HEK293 (cell line): ENCODE results near the gene HECTD4.

ENCODE experiments used
- GLI4 ChIP-seq: fragments of 450-650 bp; formaldehyde crosslinking; IDR thresholded peaks from 2 replicates; pipeline ENCODE4 v1.5.1; 2016; ENCODE audit warnings: missing biosample characterization, missing genetic modification characterization
- MYNN ChIP-seq: fragments of 450-650 bp; formaldehyde crosslinking; IDR thresholded peaks from 2 replicates; pipeline ENCODE4 v1.5.1; 2016; ENCODE audit warnings: missing biosample characterization, missing genetic modification characterization, borderline replicate concordance
- PRDM4 ChIP-seq: fragments of 450-650 bp; formaldehyde crosslinking; IDR thresholded peaks from 2 replicates; pipeline ENCODE4 v1.5.1; 2017; ENCODE audit warnings: missing biosample characterization, missing genetic modification characterization
- REST ChIP-seq: fragments of 450-650 bp; formaldehyde crosslinking; IDR thresholded peaks from 2 replicates; pipeline ENCODE4 v1.5.1; 2016; ENCODE audit warnings: missing biosample characterization, missing genetic modification characterization
- SP7 ChIP-seq: fragments of 450-650 bp; formaldehyde crosslinking; IDR thresholded peaks from 2 replicates; pipeline ENCODE4 v1.5.1; 2016; ENCODE audit warnings: missing biosample characterization, missing genetic modification characterization
- TSHZ1 ChIP-seq: fragments of 450-650 bp; formaldehyde crosslinking; IDR thresholded peaks from 2 replicates; pipeline ENCODE4 v1.5.1; 2016; ENCODE audit warnings: missing biosample characterization, missing genetic modification characterization, borderline replicate concordance
- YY2 ChIP-seq: fragments of 450-650 bp; formaldehyde crosslinking; IDR thresholded peaks from 2 replicates; pipeline ENCODE4 v1.5.1; 2016; ENCODE audit warnings: missing biosample characterization, missing genetic modification characterization
- ZBTB26 ChIP-seq: fragments of 450-650 bp; formaldehyde crosslinking; optimal IDR thresholded peaks from 2 replicates; pipeline ENCODE3; 2016; ENCODE audit warnings: missing biosample characterization, mild to moderate bottlenecking, missing genetic modification characterization
- ZBTB48 ChIP-seq: fragments of 450-650 bp; formaldehyde crosslinking; IDR thresholded peaks from 2 replicates; pipeline ENCODE4 v1.5.1; 2016; ENCODE audit warnings: missing biosample characterization, missing genetic modification characterization
- ZBTB7A ChIP-seq: fragments of 450-650 bp; formaldehyde crosslinking; IDR thresholded peaks from 2 replicates; pipeline ENCODE4 v1.5.1; 2016; ENCODE audit warnings: low read depth, missing biosample characterization, missing genetic modification characterization
- ZFP37 ChIP-seq: fragments of 450-650 bp; formaldehyde crosslinking; IDR thresholded peaks from 2 replicates; pipeline ENCODE4 v1.5.1; 2016; ENCODE audit warnings: missing biosample characterization, missing genetic modification characterization
- ZNF335 ChIP-seq: fragments of 450-650 bp; formaldehyde crosslinking; conservative IDR thresholded peaks from 2 replicates; pipeline ENCODE4 v1.5.1; 2016; ENCODE audit warnings: missing biosample characterization, missing genetic modification characterization
- ZNF394 ChIP-seq: fragments of 450-650 bp; formaldehyde crosslinking; IDR thresholded peaks from 2 replicates; pipeline ENCODE4 v1.5.1; 2016; ENCODE audit warnings: missing biosample characterization, missing genetic modification characterization, mild to moderate bottlenecking, moderate library complexity, borderline replicate concordance
- ZNF426 ChIP-seq: fragments of 450-650 bp; formaldehyde crosslinking; IDR thresholded peaks from 2 replicates; pipeline ENCODE4 v1.5.1; 2017; ENCODE audit warnings: missing biosample characterization, missing genetic modification characterization, mild to moderate bottlenecking, inconsistent platforms, moderate library complexity
- ZNF501 ChIP-seq: fragments of 450-650 bp; formaldehyde crosslinking; IDR thresholded peaks from 2 replicates; pipeline ENCODE4 v1.5.1; 2016; ENCODE audit warnings: missing biosample characterization, missing genetic modification characterization
- ZNF585B ChIP-seq: fragments of 450-650 bp; formaldehyde crosslinking; IDR thresholded peaks from 2 replicates; pipeline ENCODE4 v1.5.1; 2016; ENCODE audit warnings: missing biosample characterization, missing genetic modification characterization
- ZNF624 ChIP-seq: fragments of 450-650 bp; formaldehyde crosslinking; IDR thresholded peaks from 2 replicates; pipeline ENCODE4 v1.5.1; 2017; ENCODE audit warnings: missing biosample characterization, missing genetic modification characterization
- ZNF626 ChIP-seq: fragments of 450-650 bp; sonication (Bioruptor Pico); formaldehyde crosslinking; IDR thresholded peaks from 2 replicates; pipeline ENCODE4 v1.5.1; 2018; ENCODE audit warnings: missing biosample characterization, missing genetic modification characterization, inconsistent platforms
- ZNF660 ChIP-seq: fragments of 450-650 bp; IDR thresholded peaks from 2 replicates; pipeline ENCODE4 v1.5.1; 2018; ENCODE audit warnings: missing biosample characterization, mild to moderate bottlenecking, missing genetic modification characterization
- ZNF670 ChIP-seq: fragments of 450-650 bp; formaldehyde crosslinking; IDR thresholded peaks from 2 replicates; pipeline ENCODE4 v1.5.1; 2016; ENCODE audit warnings: missing biosample characterization, missing genetic modification characterization, low read depth
- ZNF76 ChIP-seq: fragments of 450-650 bp; formaldehyde crosslinking; IDR thresholded peaks from 2 replicates; pipeline ENCODE4; 2016; ENCODE audit warnings: low read depth, missing biosample characterization, missing genetic modification characterization, borderline replicate concordance
- ZSCAN23 ChIP-seq: fragments of 450-650 bp; formaldehyde crosslinking; IDR thresholded peaks from 2 replicates; pipeline ENCODE4 v1.5.1; 2016; ENCODE audit warnings: missing biosample characterization, missing genetic modification characterization
- ZSCAN30 ChIP-seq: fragments of 450-650 bp; IDR thresholded peaks from 2 replicates; pipeline ENCODE4 v1.5.1; 2018; ENCODE audit warnings: missing biosample characterization, mild to moderate bottlenecking, missing genetic modification characterization, moderate library complexity
- ZSCAN4 ChIP-seq: fragments of 450-650 bp; formaldehyde crosslinking; IDR thresholded peaks from 2 replicates; pipeline ENCODE4 v1.5.1; 2017; ENCODE audit warnings: missing biosample characterization, missing genetic modification characterization
- TF ChIP-seq, protein P1 (sequence below): fragments of 450-650 bp; formaldehyde crosslinking; IDR thresholded peaks from 2 replicates; pipeline ENCODE4 v1.5.1; 2016; ENCODE audit warnings: missing biosample characterization, missing genetic modification characterization

Gene HECTD4

GRCh38 chr12:112409064-112409905 lies 27.1 kb upstream of the HECTD4 start, which contains the start of gene RPL6 (continued):
- peak; percentile 86 for TF ChIP-seq ZFP37
- TF ChIP-seq ZBTB26: peak; percentile 36
- TF ChIP-seq ZNF394 (tag by site-specific recombination): peak; percentile 57; the same call in 1 of the 2 replicates
- TF ChIP-seq ZNF426: no peak
- peak; percentile 80 for TF ChIP-seq SP7 (tag by site-specific recombination)
- no peak for TF ChIP-seq TSHZ1
- TF ChIP-seq, protein P1, sequence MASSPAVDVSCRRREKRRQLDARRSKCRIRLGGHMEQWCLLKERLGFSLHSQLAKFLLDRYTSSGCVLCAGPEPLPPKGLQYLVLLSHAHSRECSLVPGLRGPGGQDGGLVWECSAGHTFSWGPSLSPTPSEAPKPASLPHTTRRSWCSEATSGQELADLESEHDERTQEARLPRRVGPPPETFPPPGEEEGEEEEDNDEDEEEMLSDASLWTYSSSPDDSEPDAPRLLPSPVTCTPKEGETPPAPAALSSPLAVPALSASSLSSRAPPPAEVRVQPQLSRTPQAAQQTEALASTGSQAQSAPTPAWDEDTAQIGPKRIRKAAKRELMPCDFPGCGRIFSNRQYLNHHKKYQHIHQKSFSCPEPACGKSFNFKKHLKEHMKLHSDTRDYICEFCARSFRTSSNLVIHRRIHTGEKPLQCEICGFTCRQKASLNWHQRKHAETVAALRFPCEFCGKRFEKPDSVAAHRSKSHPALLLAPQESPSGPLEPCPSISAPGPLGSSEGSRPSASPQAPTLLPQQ (tag by site-specific recombination): peak; percentile 75
- 0 out of 2 replicates have a peak, but pooled peaks have one; percentile 9 for TF ChIP-seq YY2
- TF ChIP-seq ZNF501 (tag by site-specific recombination): peak; percentile 93
- no peak for TF ChIP-seq ZNF626 (tag by site-specific recombination)
- peak; percentile 91 for TF ChIP-seq ZNF660 (tag by site-specific recombination)
- TF ChIP-seq REST (tag by site-specific recombination): peak; percentile 58
- TF ChIP-seq ZNF335 (tag by site-specific recombination): peak; percentile 81
- TF ChIP-seq ZBTB7A: 0 out of 2 replicates have a peak, but pooled peaks have one; percentile 29
- peak; percentile 30; the same call in 1 of the 2 replicates for TF ChIP-seq ZSCAN23 (tag by site-specific recombination)
- peak; percentile 53; the same call in 1 of the 2 replicates for TF ChIP-seq ZSCAN30 (tag by site-specific recombination)
- TF ChIP-seq ZNF76 (tag by site-specific recombination): peak; percentile 94
- no peak for TF ChIP-seq ZNF585B (tag by site-specific recombination)
- 0 out of 2 replicates have a peak, but pooled peaks have one; percentile 34 for TF ChIP-seq GLI4
- TF ChIP-seq ZNF670: no peak
- TF ChIP-seq ZNF624 (tag by site-specific recombination): no peak
- TF ChIP-seq PRDM4 (tag by site-specific recombination): 0 out of 2 replicates have a peak, but pooled peaks have one; percentile 23
- no peak for TF ChIP-seq ZBTB48 (tag by site-specific recombination)
- no peak for TF ChIP-seq ZSCAN4 (tag by site-specific recombination)
- no peak for TF ChIP-seq MYNN (tag by site-specific recombination)
